Amniotic epithelial cell (primary cell): Measurements from ENCODE around the gene SPDEF.
A peak's percentile ranks its signal among the peaks of the same experiment; 100 is the strongest.

Experiments used
- DNase-seq: peaks from one replicate; pipeline ENCODE4 v3.0.0-alpha.2; 2010; ENCODE audit warnings: low read depth

SPDEF gene

GRCh38 chr6:34527751-34528670 is 28.1 kb downstream of the SPDEF start:
- no peak for DNase-seq

- DNase-seq: peak; percentile 75
These were observed 29.0 kb downstream of the SPDEF start for GRCh38 chr6:34526992-34527728.

GRCh38 chr6:34526241-34526972 is 29.7 kb downstream of the SPDEF start:
- DNase-seq: peak; percentile 4

GRCh38 chr6:34525431-34526175 is 30.5 kb downstream of the SPDEF start:
- no peak for DNase-seq

GRCh38 chr6:34524971-34525370 is 31.2 kb downstream of the SPDEF start:
- no peak for DNase-seq

- DNase-seq: no peak
These were observed 31.6 kb downstream of the SPDEF start for GRCh38 chr6:34524499-34524898.

- DNase-seq: no peak
These were observed 32.5 kb downstream of the SPDEF start for GRCh38 chr6:34523441-34524206.

GRCh38 chr6:34522761-34523160 is 33.4 kb downstream of the SPDEF start:
- DNase-seq: no peak

GRCh38 chr6:34521463-34522285 is 34.5 kb downstream of the SPDEF start:
- DNase-seq: no peak

- DNase-seq: no peak
These were observed 35.3 kb downstream of the SPDEF start for GRCh38 chr6:34520645-34521462.

GRCh38 chr6:34519971-34520644 is 36.0 kb downstream of the SPDEF start:
- DNase-seq: no peak

GRCh38 chr6:34518669-34519365 is 37.3 kb downstream of the SPDEF start:
- no peak for DNase-seq

GRCh38 chr6:34517966-34518365 is 38.2 kb downstream of the SPDEF start:
- no peak for DNase-seq

- DNase-seq: no peak
These were observed 38.7 kb downstream of the SPDEF start for GRCh38 chr6:34517461-34517881.

- no peak for DNase-seq
These were observed 39.5 kb downstream of the SPDEF start for GRCh38 chr6:34516391-34517324.

GRCh38 chr6:34515473-34516387 is 40.4 kb downstream of the SPDEF start:
- DNase-seq: no peak
